Measurements from ENCODE around the gene EGFL7.

The EGFL7 gene

GRCh38 chr9:136712690-136713544 is 50.2 kb downstream of the EGFL7 start:
- Histone ChIP-seq H3K27me3 (ENCODE audit: control insufficient read depth in 1 of 2, insufficient read depth in 1 of 2, low read length in 2 of 2) (peaks cover 4 to 43% of the 10 kb centered on the region in 2 experiments), H3K27ac (ENCODE audit: low read length, poor library complexity, severe bottlenecking) (no peak overlapping the region), H4K91ac (ENCODE audit: low read length) (peak overlapping the region; percentile 28), H3K9me3 (ENCODE audit: control insufficient read depth, low read length) (no peaks in the 10 kb centered on the region), H3K36me3 (ENCODE audit: control insufficient read depth in 1 of 2, insufficient read depth in 2 of 2, low read depth in 1 of 2, low read length in 2 of 2) (peaks cover 0 to 6% of the 10 kb centered on the region in 2 experiments), H3K23ac (ENCODE audit: low read length in 2 of 2) (peak overlapping the region in 1 of 2 experiments; percentile 87), H3K79me1 (replicated peaks; ENCODE audit: low read length, poor library complexity, severe bottlenecking) (peaks cover 3% of the 10 kb centered on the region), H3K18ac (ENCODE audit: low read depth in 1 of 2, low read length in 2 of 2) (peak overlapping the region in 1 of 2 experiments; percentile 14), H2BK120ac (ENCODE audit: low read depth, low read length) (no peak overlapping the region), H3K14ac (ENCODE audit: low read length in 2 of 2) (no peak overlapping the region), H4K8ac (ENCODE audit: low read length) (peak overlapping the region; percentile 71), H2AK5ac (ENCODE audit: low read length, severe bottlenecking) (no peak overlapping the region), H3K4me3 (ENCODE audit: insufficient read depth in 1 of 2, low read depth in 1 of 2, low read length in 2 of 2) (peak overlapping the region in 1 of 2 experiments; percentile 66), H2BK12ac (ENCODE audit: low read length in 2 of 2) (no peak overlapping the region), H2BK5ac (ENCODE audit: low read depth, low read length, poor library complexity, severe bottlenecking) (no peak overlapping the region), H3K4me1 (ENCODE audit: control insufficient read depth, insufficient read depth, low read depth, low read length) (peaks cover 23% of the 10 kb centered on the region), H3K4me2 (ENCODE audit: low read length, poor library complexity, severe bottlenecking) (peak overlapping the region; percentile 77), H2BK15ac (ENCODE audit: low read depth, poor library complexity, severe bottlenecking) (peak overlapping the region; percentile 57), H3K4ac (ENCODE audit: low read depth in 1 of 2, low read length in 2 of 2) (peak overlapping the region; percentile 35), H2AFZ (ENCODE audit: low read depth, low read length) (peak overlapping the region; percentile 23), H3K9ac (ENCODE audit: low read length) (no peak overlapping the region)
- WGBS = 11% methylated on average over 48 of the region's 56 CpGs
- no peak for DNase-seq

GRCh38 chr9:136713550-136713949 is 50.8 kb downstream of the EGFL7 start:
- Histone ChIP-seq H2AFZ (ENCODE audit: low read depth, low read length) (no peak overlapping the region), H2BK120ac (ENCODE audit: low read depth, low read length) (no peak overlapping the region), H2AK5ac (ENCODE audit: low read length, severe bottlenecking) (no peak overlapping the region), H2BK5ac (ENCODE audit: low read depth, low read length, poor library complexity, severe bottlenecking) (no peak overlapping the region), H3K14ac (ENCODE audit: low read length in 2 of 2) (no peak overlapping the region), H4K8ac (ENCODE audit: low read length) (peak overlapping the region; percentile 8), H3K4me1 (ENCODE audit: control insufficient read depth, insufficient read depth, low read depth, low read length) (peaks cover 23% of the 10 kb centered on the region), H3K9ac (ENCODE audit: low read length) (no peak overlapping the region), H3K27me3 (ENCODE audit: control insufficient read depth in 1 of 2, insufficient read depth in 1 of 2, low read length in 2 of 2) (peaks cover 4 to 42% of the 10 kb centered on the region in 2 experiments), H3K36me3 (ENCODE audit: control insufficient read depth in 1 of 2, insufficient read depth in 2 of 2, low read depth in 1 of 2, low read length in 2 of 2) (peaks cover 0 to 6% of the 10 kb centered on the region in 2 experiments), H3K79me1 (replicated peaks; ENCODE audit: low read length, poor library complexity, severe bottlenecking) (peaks cover 3% of the 10 kb centered on the region), H3K9me3 (ENCODE audit: control insufficient read depth, low read length) (no peaks in the 10 kb centered on the region), H3K18ac (ENCODE audit: low read depth in 1 of 2, low read length in 2 of 2) (no peak overlapping the region), H3K4ac (ENCODE audit: low read depth in 1 of 2, low read length in 2 of 2) (no peak overlapping the region), H3K27ac (ENCODE audit: low read length, poor library complexity, severe bottlenecking) (no peak overlapping the region), H2BK12ac (ENCODE audit: low read length in 2 of 2) (no peak overlapping the region), H2BK15ac (ENCODE audit: low read depth, poor library complexity, severe bottlenecking) (no peak overlapping the region), H4K91ac (ENCODE audit: low read length) (no peak overlapping the region), H3K4me3 (ENCODE audit: insufficient read depth in 1 of 2, low read depth in 1 of 2, low read length in 2 of 2) (no peak overlapping the region), H3K4me2 (ENCODE audit: low read length, poor library complexity, severe bottlenecking) (peak overlapping the region; percentile 77), H3K23ac (ENCODE audit: low read length in 2 of 2) (no peak overlapping the region)
- no peak for DNase-seq
- 81% methylated on average over 8 of the region's 8 CpGs for WGBS

GRCh38 chr9:136714096-136714892 is 51.6 kb downstream of the EGFL7 start:
- Histone ChIP-seq H2BK5ac (ENCODE audit: low read depth, low read length, poor library complexity, severe bottlenecking) (no peak overlapping the region), H4K91ac (ENCODE audit: low read length) (no peak overlapping the region), H3K9ac (ENCODE audit: low read length) (no peak overlapping the region), H3K4me1 (ENCODE audit: control insufficient read depth, insufficient read depth, low read depth, low read length) (peaks cover 29% of the 10 kb centered on the region), H2BK15ac (ENCODE audit: low read depth, poor library complexity, severe bottlenecking) (no peak overlapping the region), H2BK12ac (ENCODE audit: low read length in 2 of 2) (no peak overlapping the region), H4K8ac (ENCODE audit: low read length) (no peak overlapping the region), H3K18ac (ENCODE audit: low read depth in 1 of 2, low read length in 2 of 2) (no peak overlapping the region), H3K4me3 (ENCODE audit: insufficient read depth in 1 of 2, low read depth in 1 of 2, low read length in 2 of 2) (no peak overlapping the region), H3K36me3 (ENCODE audit: control insufficient read depth in 1 of 2, insufficient read depth in 2 of 2, low read depth in 1 of 2, low read length in 2 of 2) (peaks cover 0 to 6% of the 10 kb centered on the region in 2 experiments), H3K14ac (ENCODE audit: low read length in 2 of 2) (no peak overlapping the region), H3K27ac (ENCODE audit: low read length, poor library complexity, severe bottlenecking) (no peak overlapping the region), H3K79me1 (replicated peaks; ENCODE audit: low read length, poor library complexity, severe bottlenecking) (peaks cover 3% of the 10 kb centered on the region), H3K27me3 (ENCODE audit: control insufficient read depth in 1 of 2, insufficient read depth in 1 of 2, low read length in 2 of 2) (peaks cover 4 to 41% of the 10 kb centered on the region in 2 experiments), H2BK120ac (ENCODE audit: low read depth, low read length) (no peak overlapping the region), H3K4me2 (ENCODE audit: low read length, poor library complexity, severe bottlenecking) (no peak overlapping the region), H3K9me3 (ENCODE audit: control insufficient read depth, low read length) (no peaks in the 10 kb centered on the region), H3K4ac (ENCODE audit: low read depth in 1 of 2, low read length in 2 of 2) (no peak overlapping the region), H2AK5ac (ENCODE audit: low read length, severe bottlenecking) (no peak overlapping the region), H3K23ac (ENCODE audit: low read length in 2 of 2) (no peak overlapping the region), H2AFZ (ENCODE audit: low read depth, low read length) (no peak overlapping the region)
- WGBS = 89% methylated on average over 17 of the region's 17 CpGs
- no peak for DNase-seq

DNA sequence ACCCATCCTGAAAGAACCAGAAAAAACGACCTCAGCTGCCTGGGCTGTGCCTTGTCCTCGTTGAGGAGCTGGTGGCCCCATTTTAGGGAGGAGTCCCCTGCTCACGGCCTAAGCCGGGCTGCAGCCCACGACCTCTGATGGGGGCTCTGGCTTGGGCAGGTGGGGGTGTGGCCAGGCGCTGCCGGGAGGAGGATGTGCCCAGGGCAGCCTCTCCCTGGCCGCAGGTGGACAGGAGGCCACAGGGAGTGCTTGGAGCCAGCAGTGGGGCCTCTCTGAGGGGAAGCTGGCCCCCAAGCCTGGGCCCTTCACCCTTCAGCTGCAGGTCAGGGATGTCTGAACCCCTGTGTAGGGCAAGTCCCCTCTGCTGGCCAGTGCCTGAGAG is 52.2 kb downstream of the EGFL7 start:
- H2BK5ac ChIP-seq (ENCODE audit: low read depth, low read length, poor library complexity, severe bottlenecking) = no peak overlapping the region
- H3K4me2 ChIP-seq (ENCODE audit: low read length, poor library complexity, severe bottlenecking) = no peak overlapping the region
- H2BK15ac ChIP-seq (ENCODE audit: low read depth, poor library complexity, severe bottlenecking) = no peak overlapping the region
- H4K8ac ChIP-seq (ENCODE audit: low read length) = no peak overlapping the region
- no peak overlapping the region for H2BK12ac ChIP-seq (ENCODE audit: low read length in 2 of 2)
- no peak overlapping the region for H2AK5ac ChIP-seq (ENCODE audit: low read length, severe bottlenecking)
- peaks cover 32% of the 10 kb centered on the region for H3K4me1 ChIP-seq (ENCODE audit: control insufficient read depth, insufficient read depth, low read depth, low read length)
- H2AFZ ChIP-seq (ENCODE audit: low read depth, low read length) = no peak overlapping the region
- no peak overlapping the region for H3K9ac ChIP-seq (ENCODE audit: low read length)
- no peak overlapping the region for H3K14ac ChIP-seq (ENCODE audit: low read length in 2 of 2)
- H3K27ac ChIP-seq (ENCODE audit: low read length, poor library complexity, severe bottlenecking) = no peak overlapping the region
- no peak for DNase-seq
- H3K36me3 ChIP-seq (ENCODE audit: control insufficient read depth in 1 of 2, insufficient read depth in 2 of 2, low read depth in 1 of 2, low read length in 2 of 2) = peaks cover 0 to 6% of the 10 kb centered on the region in 2 experiments
- H3K4ac ChIP-seq (ENCODE audit: low read depth in 1 of 2, low read length in 2 of 2) = no peak overlapping the region
- no peak overlapping the region for H3K18ac ChIP-seq (ENCODE audit: low read depth in 1 of 2, low read length in 2 of 2)
- peaks cover 4 to 37% of the 10 kb centered on the region in 2 experiments for H3K27me3 ChIP-seq (ENCODE audit: control insufficient read depth in 1 of 2, insufficient read depth in 1 of 2, low read length in 2 of 2)
- H2BK120ac ChIP-seq (ENCODE audit: low read depth, low read length) = no peak overlapping the region
- H3K4me3 ChIP-seq (ENCODE audit: insufficient read depth in 1 of 2, low read depth in 1 of 2, low read length in 2 of 2) = no peak overlapping the region
- WGBS = 80% methylated on average over 8 of the region's 8 CpGs
- no peaks in the 10 kb centered on the region for H3K9me3 ChIP-seq (ENCODE audit: control insufficient read depth, low read length)
- H3K23ac ChIP-seq (ENCODE audit: low read length in 2 of 2) = no peak overlapping the region
- no peak overlapping the region for H4K91ac ChIP-seq (ENCODE audit: low read length)
- peaks cover 3% of the 10 kb centered on the region for H3K79me1 ChIP-seq (replicated peaks; ENCODE audit: low read length, poor library complexity, severe bottlenecking)

Data from mesenchymal stem cell (in vitro differentiated cells and primary cell).